HepG2 (cell line): ENCODE data around the gene ACD. TPM values are rescaled to one million over a fixed set of nuclear protein-coding genes. Genes with fewer than 3 reads are reported as not detected.

Source experiments
- LCORL ChIP-seq, 2 experiments: fragments of 450-650 bp in 1 of 2; sonication (generic) in 1 of 2; formaldehyde crosslinking in 1 of 2; IDR thresholded peaks; 2 replicates each; pipeline versions ENCODE4 v1.5.0 to v1.6.1; 2017 to 2020; ENCODE audit warnings: antibody characterized with exemption in 1 of 2, missing genetic modification reagents in 1 of 2
- SOX13 ChIP-seq, 3 experiments: fragments of 450-650 bp in 1 of 3; sonication (generic) in 1 of 3; formaldehyde crosslinking in 1 of 3; IDR thresholded peaks in 2 of 3; conservative IDR thresholded peaks in 1 of 3; 2 replicates each; pipeline versions ENCODE4 v1.5.0 to v1.6.1; 2016 to 2020; ENCODE audit warnings: antibody characterized with exemption in 1 of 3, mild to moderate bottlenecking in 1 of 3, missing compliant biosample characterization in 1 of 3, missing genetic modification reagents in 1 of 3, moderate library complexity in 1 of 3
- ZNF292 ChIP-seq: sonication (generic); formaldehyde crosslinking; IDR thresholded peaks from 2 replicates; pipeline ENCODE4 v1.8.1; 2022; ENCODE audit warnings: mild to moderate bottlenecking, low read depth, missing genetic modification reagents, borderline replicate concordance
- polyA plus RNA-seq, 8 experiments: library from polyadenylated mRNA; depleted of rRNA in 3 of 8; stranded (reverse) in 7 of 8; unstranded in 1 of 8; fragments of >200 nt; fragmentation: Illumina TruSeq in 4 of 8; extraction: Trizol in 4 of 8; gene quantifications; 2 replicates each; pipeline versions ENCODE4 v1.2.1 to v1.2.3, GENCODE V29; 2011 to 2016; ENCODE audit warnings: low read depth in 4 of 8, missing spikeins in 1 of 8, mixed read lengths in 1 of 8; ENCODE audit not compliant: insufficient read depth in 1 of 8
- total RNA-seq, 5 experiments: library from RNA; depleted of rRNA; stranded (reverse); fragments of >200 nt; fragmentation: Illumina TruSeq; extraction: Trizol; gene quantifications; 2 replicates each; pipeline ENCODE4 v1.2.3, GENCODE V29; 2016; ENCODE audit warnings: low read depth in 1 of 5
- TF ChIP-seq, protein P1 (sequence below): sonication (generic); formaldehyde crosslinking; conservative IDR thresholded peaks from 2 replicates; pipeline ENCODE4 v1.4.0; 2020; ENCODE audit warnings: mild to moderate bottlenecking, missing genetic modification reagents, moderate library complexity
- TF ChIP-seq, protein P2 (sequence below): IDR thresholded peaks from 2 replicates; pipeline ENCODE4 v1.4.0; 2020; ENCODE audit warnings: mild to moderate bottlenecking, missing genetic modification reagents
- TF ChIP-seq, protein P3 (sequence below): sonication (generic); formaldehyde crosslinking; IDR thresholded peaks from 2 replicates; pipeline ENCODE4 v1.4.0; 2020; ENCODE audit warnings: missing genetic modification reagents
- TF ChIP-seq, protein P4 (sequence below): sonication (generic); formaldehyde crosslinking; IDR thresholded peaks from 2 replicates; pipeline ENCODE4 v1.5.0; 2020; ENCODE audit warnings: mild to moderate bottlenecking, missing genetic modification reagents, moderate library complexity

ACD gene
- total and polyA plus RNA-seq, 2 of the 13 experiments (the other 11 are each of a cell fraction or from before 2014, with no cell fraction given) = 32.6 to 38.3 TPM

DNA sequence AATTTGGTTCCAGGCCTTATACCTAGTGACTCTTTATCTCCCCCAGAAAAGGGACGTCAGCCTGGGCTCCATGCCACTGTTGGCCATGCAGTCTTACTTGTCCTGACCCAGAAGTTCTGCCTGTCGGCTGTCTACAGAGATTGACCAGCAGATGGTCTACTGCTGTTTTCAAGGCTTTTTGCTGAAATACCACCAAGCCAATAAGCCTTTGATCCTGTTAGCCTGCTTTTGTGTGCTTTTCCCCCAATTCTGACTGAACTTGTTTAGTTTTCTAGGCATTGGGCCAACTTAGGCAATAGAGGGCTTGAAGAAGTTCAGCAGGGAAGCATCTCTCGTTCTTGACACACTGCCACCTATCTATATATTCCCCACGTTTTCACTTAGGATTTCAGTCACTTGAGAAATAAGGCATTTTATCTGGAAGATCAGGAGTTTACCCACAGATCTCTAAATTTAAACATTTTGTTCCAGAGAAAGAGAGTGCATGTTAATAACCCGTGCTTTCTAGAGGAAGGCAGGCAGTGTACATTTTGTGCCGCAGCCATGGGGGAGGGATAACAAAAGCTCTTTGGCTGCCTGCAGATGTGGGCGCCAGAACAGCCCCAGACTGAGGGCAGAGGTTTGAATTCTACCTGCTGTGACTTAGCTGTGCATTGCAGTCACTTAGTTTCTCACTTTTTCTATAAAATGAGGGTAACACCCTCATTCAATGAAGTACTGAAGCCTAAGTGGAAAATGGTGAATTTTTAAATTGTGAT lies 27.5 kb downstream of the ACD start (continued):
- TF ChIP-seq, protein P1, sequence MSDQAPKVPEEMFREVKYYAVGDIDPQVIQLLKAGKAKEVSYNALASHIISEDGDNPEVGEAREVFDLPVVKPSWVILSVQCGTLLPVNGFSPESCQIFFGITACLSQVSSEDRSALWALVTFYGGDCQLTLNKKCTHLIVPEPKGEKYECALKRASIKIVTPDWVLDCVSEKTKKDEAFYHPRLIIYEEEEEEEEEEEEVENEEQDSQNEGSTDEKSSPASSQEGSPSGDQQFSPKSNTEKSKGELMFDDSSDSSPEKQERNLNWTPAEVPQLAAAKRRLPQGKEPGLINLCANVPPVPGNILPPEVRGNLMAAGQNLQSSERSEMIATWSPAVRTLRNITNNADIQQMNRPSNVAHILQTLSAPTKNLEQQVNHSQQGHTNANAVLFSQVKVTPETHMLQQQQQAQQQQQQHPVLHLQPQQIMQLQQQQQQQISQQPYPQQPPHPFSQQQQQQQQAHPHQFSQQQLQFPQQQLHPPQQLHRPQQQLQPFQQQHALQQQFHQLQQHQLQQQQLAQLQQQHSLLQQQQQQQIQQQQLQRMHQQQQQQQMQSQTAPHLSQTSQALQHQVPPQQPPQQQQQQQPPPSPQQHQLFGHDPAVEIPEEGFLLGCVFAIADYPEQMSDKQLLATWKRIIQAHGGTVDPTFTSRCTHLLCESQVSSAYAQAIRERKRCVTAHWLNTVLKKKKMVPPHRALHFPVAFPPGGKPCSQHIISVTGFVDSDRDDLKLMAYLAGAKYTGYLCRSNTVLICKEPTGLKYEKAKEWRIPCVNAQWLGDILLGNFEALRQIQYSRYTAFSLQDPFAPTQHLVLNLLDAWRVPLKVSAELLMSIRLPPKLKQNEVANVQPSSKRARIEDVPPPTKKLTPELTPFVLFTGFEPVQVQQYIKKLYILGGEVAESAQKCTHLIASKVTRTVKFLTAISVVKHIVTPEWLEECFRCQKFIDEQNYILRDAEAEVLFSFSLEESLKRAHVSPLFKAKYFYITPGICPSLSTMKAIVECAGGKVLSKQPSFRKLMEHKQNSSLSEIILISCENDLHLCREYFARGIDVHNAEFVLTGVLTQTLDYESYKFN (CRISPR knock-in tag) = peak; percentile 50
- no peak for TF ChIP-seq SOX13 (IDR thresholded peaks at IDR 0.05)
- TF ChIP-seq SOX13 (CRISPR knock-in tag; conservative IDR thresholded peaks at IDR 0.05 in 1 of 2, IDR thresholded peaks at IDR 0.05 in 1 of 2) = peak in 1 of 2 experiments; percentile 44; a peak in 1 of 4 replicates
- 0 out of 2 replicates have a peak, but pooled peaks have one; percentile 24 for TF ChIP-seq LCORL (IDR thresholded peaks at IDR 0.05)
- peak; percentile 85 for TF ChIP-seq LCORL (CRISPR knock-in tag; IDR thresholded peaks at IDR 0.05)
- TF ChIP-seq, protein P2, sequence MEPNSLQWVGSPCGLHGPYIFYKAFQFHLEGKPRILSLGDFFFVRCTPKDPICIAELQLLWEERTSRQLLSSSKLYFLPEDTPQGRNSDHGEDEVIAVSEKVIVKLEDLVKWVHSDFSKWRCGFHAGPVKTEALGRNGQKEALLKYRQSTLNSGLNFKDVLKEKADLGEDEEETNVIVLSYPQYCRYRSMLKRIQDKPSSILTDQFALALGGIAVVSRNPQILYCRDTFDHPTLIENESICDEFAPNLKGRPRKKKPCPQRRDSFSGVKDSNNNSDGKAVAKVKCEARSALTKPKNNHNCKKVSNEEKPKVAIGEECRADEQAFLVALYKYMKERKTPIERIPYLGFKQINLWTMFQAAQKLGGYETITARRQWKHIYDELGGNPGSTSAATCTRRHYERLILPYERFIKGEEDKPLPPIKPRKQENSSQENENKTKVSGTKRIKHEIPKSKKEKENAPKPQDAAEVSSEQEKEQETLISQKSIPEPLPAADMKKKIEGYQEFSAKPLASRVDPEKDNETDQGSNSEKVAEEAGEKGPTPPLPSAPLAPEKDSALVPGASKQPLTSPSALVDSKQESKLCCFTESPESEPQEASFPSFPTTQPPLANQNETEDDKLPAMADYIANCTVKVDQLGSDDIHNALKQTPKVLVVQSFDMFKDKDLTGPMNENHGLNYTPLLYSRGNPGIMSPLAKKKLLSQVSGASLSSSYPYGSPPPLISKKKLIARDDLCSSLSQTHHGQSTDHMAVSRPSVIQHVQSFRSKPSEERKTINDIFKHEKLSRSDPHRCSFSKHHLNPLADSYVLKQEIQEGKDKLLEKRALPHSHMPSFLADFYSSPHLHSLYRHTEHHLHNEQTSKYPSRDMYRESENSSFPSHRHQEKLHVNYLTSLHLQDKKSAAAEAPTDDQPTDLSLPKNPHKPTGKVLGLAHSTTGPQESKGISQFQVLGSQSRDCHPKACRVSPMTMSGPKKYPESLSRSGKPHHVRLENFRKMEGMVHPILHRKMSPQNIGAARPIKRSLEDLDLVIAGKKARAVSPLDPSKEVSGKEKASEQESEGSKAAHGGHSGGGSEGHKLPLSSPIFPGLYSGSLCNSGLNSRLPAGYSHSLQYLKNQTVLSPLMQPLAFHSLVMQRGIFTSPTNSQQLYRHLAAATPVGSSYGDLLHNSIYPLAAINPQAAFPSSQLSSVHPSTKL (CRISPR knock-in tag) = 0 out of 2 replicates have a peak, but pooled peaks have one; percentile 35
- TF ChIP-seq, protein P3, sequence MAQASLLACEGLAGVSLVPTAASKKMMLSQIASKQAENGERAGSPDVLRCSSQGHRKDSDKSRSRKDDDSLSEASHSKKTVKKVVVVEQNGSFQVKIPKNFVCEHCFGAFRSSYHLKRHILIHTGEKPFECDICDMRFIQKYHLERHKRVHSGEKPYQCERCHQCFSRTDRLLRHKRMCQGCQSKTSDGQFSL (CRISPR knock-in tag) = no peak
- peak; percentile 56; the same call in 1 of the 2 replicates for TF ChIP-seq ZNF292 (CRISPR knock-in tag)
- TF ChIP-seq, protein P4, sequence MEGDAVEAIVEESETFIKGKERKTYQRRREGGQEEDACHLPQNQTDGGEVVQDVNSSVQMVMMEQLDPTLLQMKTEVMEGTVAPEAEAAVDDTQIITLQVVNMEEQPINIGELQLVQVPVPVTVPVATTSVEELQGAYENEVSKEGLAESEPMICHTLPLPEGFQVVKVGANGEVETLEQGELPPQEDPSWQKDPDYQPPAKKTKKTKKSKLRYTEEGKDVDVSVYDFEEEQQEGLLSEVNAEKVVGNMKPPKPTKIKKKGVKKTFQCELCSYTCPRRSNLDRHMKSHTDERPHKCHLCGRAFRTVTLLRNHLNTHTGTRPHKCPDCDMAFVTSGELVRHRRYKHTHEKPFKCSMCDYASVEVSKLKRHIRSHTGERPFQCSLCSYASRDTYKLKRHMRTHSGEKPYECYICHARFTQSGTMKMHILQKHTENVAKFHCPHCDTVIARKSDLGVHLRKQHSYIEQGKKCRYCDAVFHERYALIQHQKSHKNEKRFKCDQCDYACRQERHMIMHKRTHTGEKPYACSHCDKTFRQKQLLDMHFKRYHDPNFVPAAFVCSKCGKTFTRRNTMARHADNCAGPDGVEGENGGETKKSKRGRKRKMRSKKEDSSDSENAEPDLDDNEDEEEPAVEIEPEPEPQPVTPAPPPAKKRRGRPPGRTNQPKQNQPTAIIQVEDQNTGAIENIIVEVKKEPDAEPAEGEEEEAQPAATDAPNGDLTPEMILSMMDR = peak; percentile 22; the same call in 1 of the 2 replicates
